ENCODE results near the gene NFKBIE. TPM values are rescaled to one million over a fixed set of nuclear protein-coding genes. Genes with fewer than 3 reads are reported as not detected.
"Not testable (repeated sequence)": the region's sequence is repeated elsewhere in the genome, so short reads cannot be mapped to it uniquely, and the experiment has no call there.

The NFKBIE gene
- total RNA-seq, 2 experiments from 2014 or later = 43.0 to 43.1 TPM

DNA sequence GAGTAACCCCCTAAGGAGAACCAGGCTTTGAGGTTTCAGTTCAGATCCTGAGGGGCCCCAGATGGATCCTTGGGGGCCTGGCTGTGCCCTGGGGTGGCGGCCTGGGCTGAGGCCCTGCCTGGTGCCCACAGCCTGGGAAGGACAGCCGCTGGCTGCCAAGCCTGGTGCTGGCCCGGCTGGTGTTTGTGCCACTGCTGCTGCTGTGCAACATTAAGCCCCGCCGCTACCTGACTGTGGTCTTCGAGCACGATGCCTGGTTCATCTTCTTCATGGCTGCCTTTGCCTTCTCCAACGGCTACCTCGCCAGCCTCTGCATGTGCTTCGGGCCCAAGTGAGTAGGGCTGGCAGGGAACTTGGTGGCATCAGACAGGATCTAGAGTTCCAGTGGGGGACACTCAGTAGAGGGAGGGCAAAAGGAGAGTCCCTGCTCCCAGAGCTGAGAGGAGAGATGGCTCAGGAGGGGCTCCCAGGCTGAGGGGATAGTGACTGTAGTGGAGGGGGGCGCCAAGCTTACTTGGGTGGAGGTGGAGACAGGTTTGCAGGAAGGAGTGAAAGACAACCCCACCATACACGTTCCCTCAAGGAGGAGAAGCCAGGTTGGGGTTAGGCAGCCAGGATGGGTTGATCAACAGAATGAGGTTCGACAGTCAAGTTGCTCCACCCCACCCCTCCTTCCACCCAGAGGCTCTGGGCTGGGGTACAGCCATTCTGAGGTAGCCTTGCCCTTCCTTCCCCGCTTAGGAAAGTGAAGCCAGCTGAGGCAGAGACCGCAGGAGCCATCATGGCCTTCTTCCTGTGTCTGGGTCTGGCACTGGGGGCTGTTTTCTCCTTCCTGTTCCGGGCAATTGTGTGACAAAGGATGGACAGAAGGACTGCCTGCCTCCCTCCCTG is 32.4 kb downstream of the NFKBIE start:
- Mint-ChIP-seq H3K36me3 (ENCODE audit: low read depth) (no peaks in the 10 kb centered on the region), H3K4me1 (ENCODE audit: low read depth) (peaks cover 8% of the 10 kb centered on the region), H3K9me3 (no peaks in the 10 kb centered on the region), H3K27ac (no peak overlapping the region), H3K4me3 (no peak overlapping the region), H3K27me3 (no peaks in the 10 kb centered on the region)
- Histone ChIP-seq H3K9me3 (ENCODE audit: control insufficient read depth in 1 of 2, insufficient read depth in 1 of 2, low read length in 2 of 2) (no peaks in the 10 kb centered on the region), H3K36me3 (ENCODE audit: insufficient read depth, low read length) (no peaks in the 10 kb centered on the region), H3K4me1 (ENCODE audit: insufficient read depth, low read length) (peaks cover 15% of the 10 kb centered on the region), H3K27me3 (ENCODE audit: control insufficient read depth in 1 of 2, insufficient read depth in 2 of 2, low read length in 2 of 2) (no peaks in the 10 kb centered on the region), H3K27ac (ENCODE audit: low read depth in 1 of 2, low read length in 2 of 2) (no peak overlapping the region), H3K4me3 (ENCODE audit: low read length) (no peak overlapping the region)
- ChIA-PET POLR2A (no interaction called here), CTCF (no interaction called here)
- intact Hi-C loops (cut with DNase I, micrococcal nuclease) = no loop called here
- DNase-seq (no peak), ATAC-seq (ENCODE audit: poor library complexity) (no peak)
- TF ChIP-seq, protein P1, sequence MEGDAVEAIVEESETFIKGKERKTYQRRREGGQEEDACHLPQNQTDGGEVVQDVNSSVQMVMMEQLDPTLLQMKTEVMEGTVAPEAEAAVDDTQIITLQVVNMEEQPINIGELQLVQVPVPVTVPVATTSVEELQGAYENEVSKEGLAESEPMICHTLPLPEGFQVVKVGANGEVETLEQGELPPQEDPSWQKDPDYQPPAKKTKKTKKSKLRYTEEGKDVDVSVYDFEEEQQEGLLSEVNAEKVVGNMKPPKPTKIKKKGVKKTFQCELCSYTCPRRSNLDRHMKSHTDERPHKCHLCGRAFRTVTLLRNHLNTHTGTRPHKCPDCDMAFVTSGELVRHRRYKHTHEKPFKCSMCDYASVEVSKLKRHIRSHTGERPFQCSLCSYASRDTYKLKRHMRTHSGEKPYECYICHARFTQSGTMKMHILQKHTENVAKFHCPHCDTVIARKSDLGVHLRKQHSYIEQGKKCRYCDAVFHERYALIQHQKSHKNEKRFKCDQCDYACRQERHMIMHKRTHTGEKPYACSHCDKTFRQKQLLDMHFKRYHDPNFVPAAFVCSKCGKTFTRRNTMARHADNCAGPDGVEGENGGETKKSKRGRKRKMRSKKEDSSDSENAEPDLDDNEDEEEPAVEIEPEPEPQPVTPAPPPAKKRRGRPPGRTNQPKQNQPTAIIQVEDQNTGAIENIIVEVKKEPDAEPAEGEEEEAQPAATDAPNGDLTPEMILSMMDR (IDR thresholded peaks at IDR 0.05) = no peak

DNA sequence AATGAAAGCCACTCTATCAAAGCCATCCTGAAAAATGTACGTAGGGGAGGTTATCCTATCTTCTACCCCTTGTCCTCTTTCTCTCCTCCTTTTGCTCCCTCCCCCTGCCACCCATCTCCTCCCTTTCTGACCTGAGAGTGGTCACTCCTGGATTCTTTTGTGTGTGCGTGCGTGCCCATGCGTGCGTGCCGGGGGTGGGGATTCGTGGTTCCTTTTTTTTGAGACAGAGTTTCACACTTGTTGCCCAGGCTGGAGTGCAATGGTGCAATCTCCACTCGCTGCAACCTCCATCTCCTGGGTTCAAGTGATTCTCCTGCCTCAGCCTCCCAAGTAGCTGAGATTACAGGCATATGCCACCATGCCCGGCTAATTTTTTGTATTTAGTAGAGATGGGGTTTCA is 33.9 kb downstream of the NFKBIE start:
- H3K4me3 ChIP-seq (ENCODE audit: low read length); H3K36me3 ChIP-seq (ENCODE audit: insufficient read depth, low read length); H3K9me3 ChIP-seq (ENCODE audit: control insufficient read depth in 1 of 2, insufficient read depth in 1 of 2, low read length in 2 of 2); H3K27me3 ChIP-seq (ENCODE audit: control insufficient read depth in 1 of 2, insufficient read depth in 2 of 2, low read length in 2 of 2); H3K4me1 ChIP-seq (ENCODE audit: insufficient read depth, low read length); ATAC-seq (ENCODE audit: poor library complexity); intact Hi-C loops (cut with DNase I, micrococcal nuclease); H3K4me3 Mint-ChIP-seq; POLR2A ChIA-PET; H3K27me3 Mint-ChIP-seq; H3K9me3 Mint-ChIP-seq; H3K27ac Mint-ChIP-seq; H3K4me1 Mint-ChIP-seq (ENCODE audit: low read depth); H3K36me3 Mint-ChIP-seq (ENCODE audit: low read depth); CTCF ChIA-PET; H3K27ac ChIP-seq (ENCODE audit: low read depth in 1 of 2, low read length in 2 of 2): not testable (repeated sequence)
- DNase-seq = peak in 1 of 14 experiments; percentile 36

DNA sequence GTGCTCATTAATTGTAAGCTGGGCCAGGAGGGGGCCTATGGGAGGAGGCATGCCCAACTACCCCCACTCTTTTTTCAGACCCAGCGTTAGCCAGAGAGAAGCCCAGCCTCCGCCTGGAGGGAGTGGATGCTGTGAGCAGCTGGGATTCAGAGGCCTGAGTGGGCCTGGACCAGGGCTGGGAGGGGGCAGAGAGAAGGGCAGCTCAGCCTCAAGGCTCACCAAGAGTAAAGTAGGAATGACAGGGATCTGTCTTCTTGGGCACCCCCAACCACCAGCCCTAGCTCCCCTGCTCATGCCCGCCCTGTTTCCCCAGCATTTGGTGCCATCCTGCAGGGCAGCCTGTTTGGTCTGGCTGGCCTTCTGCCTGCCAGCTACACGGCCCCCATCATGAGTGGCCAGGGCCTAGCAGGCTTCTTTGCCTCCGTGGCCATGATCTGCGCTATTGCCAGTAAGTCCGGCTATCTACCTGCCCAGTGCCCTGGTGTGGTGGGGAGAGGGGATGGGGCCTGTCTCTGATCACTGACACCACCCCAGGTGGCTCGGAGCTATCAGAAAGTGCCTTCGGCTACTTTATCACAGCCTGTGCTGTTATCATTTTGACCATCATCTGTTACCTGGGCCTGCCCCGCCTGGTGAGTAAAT is 35.2 kb downstream of the NFKBIE start:
- POLR2A ChIA-PET = no interaction called here

More for the DNA sequence above, 35.2 kb downstream of the NFKBIE start:
- intact Hi-C loops (cut with DNase I, micrococcal nuclease) = no loop called here
- Mint-ChIP-seq H3K36me3 (ENCODE audit: low read depth) (no peaks in the 10 kb centered on the region), H3K27me3 (no peaks in the 10 kb centered on the region), H3K4me3 (no peak overlapping the region), H3K4me1 (ENCODE audit: low read depth) (no peaks in the 10 kb centered on the region), H3K27ac (no peak overlapping the region), H3K9me3 (no peaks in the 10 kb centered on the region)
- Histone ChIP-seq H3K36me3 (ENCODE audit: insufficient read depth, low read length) (no peaks in the 10 kb centered on the region), H3K4me1 (ENCODE audit: insufficient read depth, low read length) (peaks cover 3% of the 10 kb centered on the region), H3K4me3 (ENCODE audit: low read length) (no peak overlapping the region), H3K9me3 (ENCODE audit: control insufficient read depth in 1 of 2, insufficient read depth in 1 of 2, low read length in 2 of 2) (no peaks in the 10 kb centered on the region), H3K27ac (ENCODE audit: low read depth in 1 of 2, low read length in 2 of 2) (no peak overlapping the region), H3K27me3 (ENCODE audit: control insufficient read depth in 1 of 2, insufficient read depth in 2 of 2, low read length in 2 of 2) (no peaks in the 10 kb centered on the region)
- DNase-seq (no peak), ATAC-seq (ENCODE audit: poor library complexity) (no peak)
- TF ChIP-seq, protein P1 (IDR thresholded peaks at IDR 0.05) = no peak
- CTCF ChIA-PET = interaction anchor here (0.6 kb wide), 1 partner anchor 384 kb away, joined by 4 read pairs; no protein-coding TSS in a partner anchor
